T-helper 2 cell treated with Interferon-gamma antibody and Interleukin-4, amounts not matched to agents 100 ng/mL and 5 ng/mL, for 36 hours (primary cell): ENCODE measurements around the gene TCF7. TPM values are rescaled to one million over a fixed set of nuclear protein-coding genes. Genes with fewer than 3 reads are reported as not detected.

Experiments used
- intact Hi-C: fragments of 100-400 bp; cut with micrococcal nuclease; formaldehyde crosslinking; loops from one replicate; pipeline ENCODE4 v1.15.1; 2023
- total RNA-seq: library from RNA; stranded (reverse); gene quantifications from 2 replicates; pipeline ENCODE4 v1.2.3, GENCODE V29; 2022

TCF7 gene
- 30.8 and 31.8 TPM in 2 replicates for total RNA-seq

DNA sequence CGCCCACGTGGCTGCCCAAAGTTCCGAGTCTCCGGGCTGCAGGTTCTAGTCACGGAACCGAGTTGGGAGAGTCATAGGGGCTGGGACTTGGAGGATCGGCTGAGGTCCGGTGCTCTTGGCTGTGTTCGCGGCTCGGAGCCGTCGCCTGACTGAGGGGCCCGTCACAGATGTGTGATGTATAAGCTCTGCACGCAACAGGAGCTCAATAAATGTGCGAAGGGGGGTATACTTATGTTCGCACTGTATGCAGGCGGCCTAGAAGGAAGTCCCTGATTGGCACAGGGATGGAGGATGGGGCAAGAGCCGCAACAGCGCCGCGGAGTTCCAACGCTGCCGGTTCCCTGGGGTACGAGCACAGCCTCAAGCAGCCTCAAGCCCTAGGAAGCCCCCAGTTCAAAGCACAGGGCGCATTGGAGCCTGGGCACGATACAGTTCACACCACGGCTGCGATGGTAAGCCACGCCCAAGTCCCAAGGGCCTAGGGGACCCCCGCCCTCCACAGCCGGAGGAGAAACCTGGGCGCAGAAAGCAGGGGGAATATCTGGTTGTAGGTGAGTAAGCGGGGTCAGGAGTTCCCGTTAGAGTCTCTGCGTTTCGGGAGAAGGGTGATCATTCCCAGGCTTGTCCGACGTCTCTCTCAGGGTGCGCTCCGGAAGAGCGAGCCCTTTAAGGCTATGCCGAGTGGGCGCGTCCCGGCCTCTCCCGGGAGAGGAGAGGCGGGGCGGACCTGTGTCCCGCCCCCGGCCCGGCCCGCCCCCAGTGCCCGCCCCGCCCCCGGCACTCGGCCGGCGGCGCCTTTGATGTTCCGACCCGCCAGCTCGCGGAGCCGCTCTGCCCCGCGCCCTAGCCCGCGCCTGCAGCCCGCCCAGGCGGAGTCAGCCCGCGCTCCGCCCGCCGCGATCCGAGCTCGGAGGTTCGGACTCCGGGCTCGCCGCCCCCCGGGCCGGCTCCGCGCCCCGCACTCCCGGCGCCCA lies at the start of gene TCF7:
TCF7 (plus strand) TSS at position 780 of the 974 bp plus-strand sequence. CDS start 226 bp downstream, outside the sequence.
- intact Hi-C loops, result loop anchor here (1.0 to 2.0 kb wide), 2 partner anchors 13 to 18 kb away; no protein-coding TSS in a partner anchor

GRCh38 chr5:134069553-134069952 lies 44.9 kb upstream of the TCF7 start:
- intact Hi-C loops, result no loop called here

DNA sequence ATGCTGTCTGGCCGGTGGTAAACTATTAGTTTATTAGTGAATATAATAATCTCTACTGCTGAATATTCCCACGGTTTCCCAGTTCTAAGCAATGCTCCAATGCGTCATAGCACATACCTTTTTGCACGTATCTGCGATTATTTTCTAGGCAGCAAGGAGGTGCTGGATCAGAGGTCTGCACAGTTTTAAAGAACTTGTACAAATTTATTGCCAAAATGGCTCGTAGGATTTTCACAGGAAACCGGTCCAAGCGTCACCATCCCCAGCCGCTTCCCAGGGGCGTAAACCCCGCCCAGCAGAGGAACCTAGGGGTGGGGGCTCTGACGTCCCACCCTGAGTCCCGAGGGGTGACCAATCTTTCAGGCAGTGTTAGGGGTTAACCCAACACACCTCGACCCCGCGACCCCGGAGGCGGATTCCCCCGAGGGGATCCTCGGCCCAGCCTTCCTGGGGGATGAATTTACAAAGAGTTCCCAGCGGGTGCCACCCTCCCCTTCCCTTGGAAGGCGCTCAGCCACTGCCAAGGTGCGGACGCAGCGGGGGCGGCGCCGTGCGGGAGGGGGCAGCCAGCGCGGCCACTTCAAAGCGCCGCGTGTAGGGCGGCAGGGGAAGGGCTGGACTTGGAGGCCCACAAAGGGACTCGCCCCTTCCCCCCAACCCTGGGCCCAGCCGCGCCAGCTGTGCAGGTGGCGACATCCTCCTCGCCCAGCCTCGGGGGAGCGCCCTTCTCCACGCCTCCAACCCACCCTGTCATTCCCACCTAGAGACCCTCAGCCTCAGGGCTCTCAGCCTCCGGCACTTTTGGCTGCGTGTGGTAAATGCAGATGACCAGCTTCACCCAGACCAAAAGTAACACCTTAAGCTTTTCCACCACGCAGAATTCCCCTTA lies 43.5 kb upstream of the TCF7 start:
- intact Hi-C loops, result no loop called here

DNA sequence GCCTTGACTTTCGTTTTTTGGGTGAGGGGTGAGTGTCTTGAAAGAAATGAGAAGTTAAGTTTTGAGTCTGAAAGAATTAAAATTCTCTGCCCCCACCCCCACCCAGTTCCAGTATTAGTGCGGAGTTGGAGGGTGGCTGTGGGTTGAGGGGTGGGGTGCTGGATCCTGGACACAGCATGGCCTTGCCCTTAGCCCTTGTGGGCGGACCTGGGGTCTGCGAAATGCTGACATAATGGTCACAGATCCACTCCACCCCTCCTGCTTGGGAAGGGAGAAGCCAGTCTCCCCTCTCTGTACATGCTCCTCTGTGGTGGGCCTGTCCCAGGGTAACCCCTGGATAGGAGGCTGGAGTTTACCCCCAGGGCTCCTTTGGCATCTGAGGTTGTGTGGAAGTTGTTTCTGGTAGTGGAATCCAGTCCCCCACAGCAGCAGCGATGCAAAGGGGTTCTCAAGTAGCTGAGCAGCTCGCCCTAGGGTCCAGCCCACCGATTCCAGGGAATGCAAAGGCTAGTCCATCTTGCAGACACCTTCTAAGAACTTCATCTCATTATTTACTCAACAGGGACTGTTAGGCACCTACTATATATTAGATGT lies 42.8 kb upstream of the TCF7 start:
- intact Hi-C loops, result no loop called here

GRCh38 chr5:134072471-134073210 lies 41.8 kb upstream of the TCF7 start:
- intact Hi-C loops, result no loop called here

DNA sequence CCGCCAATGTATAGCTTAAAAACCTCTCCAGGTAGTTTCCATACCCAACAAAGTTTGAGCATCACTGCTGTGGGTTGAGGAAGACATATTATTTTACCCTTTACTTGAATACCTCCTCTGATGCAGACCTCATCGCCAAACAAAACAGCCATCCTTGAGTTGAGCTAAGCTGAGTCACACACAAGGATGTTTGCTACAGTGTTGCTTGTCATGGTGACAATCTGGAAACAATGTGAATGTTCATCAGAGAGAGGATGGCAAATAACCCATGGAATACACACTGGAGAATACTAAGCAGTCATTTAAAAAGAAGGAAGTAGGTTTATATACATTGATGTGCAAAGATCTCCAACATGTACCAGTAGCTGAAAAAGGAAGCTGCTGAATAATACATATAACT lies 41.1 kb upstream of the TCF7 start:
- intact Hi-C loops, result no loop called here

DNA sequence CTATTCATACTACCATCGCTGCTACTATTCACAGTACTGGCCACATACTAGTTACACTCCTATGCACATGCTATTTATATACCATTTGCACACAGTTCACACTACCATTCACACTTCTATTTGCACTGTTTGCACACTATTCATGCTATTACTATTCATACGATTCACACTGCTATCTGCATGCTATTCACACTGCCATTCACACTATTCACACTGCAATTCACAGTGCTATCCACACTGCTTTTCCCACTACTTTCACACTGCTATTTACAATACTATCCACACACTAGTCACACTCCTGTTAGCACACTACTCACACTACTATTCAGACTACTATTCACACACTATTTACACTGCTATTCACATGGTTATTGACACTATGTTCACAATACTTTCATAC lies 39.4 kb upstream of the TCF7 start:
- intact Hi-C loops, result no loop called here

- intact Hi-C loops, result no loop called here
These were observed 36.4 kb upstream of the TCF7 start for GRCh38 chr5:134077926-134078580.

GRCh38 chr5:134079748-134080581 lies 34.5 kb upstream of the TCF7 start:
- intact Hi-C loops, result no loop called here

GRCh38 chr5:134082264-134082992 lies 32.1 kb upstream of the TCF7 start:
- intact Hi-C loops, result no loop called here

DNA sequence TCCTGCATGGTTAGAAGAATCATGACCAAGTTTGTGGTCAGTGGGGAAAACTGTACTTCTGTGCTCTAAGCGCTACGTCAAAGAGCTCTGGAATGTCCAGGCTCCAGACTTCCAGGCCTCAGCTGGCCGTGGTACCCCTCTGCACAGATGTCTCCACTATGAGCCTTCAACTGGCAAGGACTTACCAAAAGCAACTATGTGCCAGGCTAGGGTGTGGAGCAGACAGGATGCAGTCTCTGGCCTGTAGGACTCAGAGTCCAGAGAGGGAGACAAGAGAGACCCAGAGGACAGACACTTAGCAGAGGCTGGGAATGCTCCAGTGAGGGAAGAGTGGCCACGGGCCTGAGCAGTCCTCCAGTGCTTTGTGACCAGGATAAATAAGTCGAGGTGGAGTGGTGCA lies 31.0 kb upstream of the TCF7 start:
- intact Hi-C loops, result no loop called here

DNA sequence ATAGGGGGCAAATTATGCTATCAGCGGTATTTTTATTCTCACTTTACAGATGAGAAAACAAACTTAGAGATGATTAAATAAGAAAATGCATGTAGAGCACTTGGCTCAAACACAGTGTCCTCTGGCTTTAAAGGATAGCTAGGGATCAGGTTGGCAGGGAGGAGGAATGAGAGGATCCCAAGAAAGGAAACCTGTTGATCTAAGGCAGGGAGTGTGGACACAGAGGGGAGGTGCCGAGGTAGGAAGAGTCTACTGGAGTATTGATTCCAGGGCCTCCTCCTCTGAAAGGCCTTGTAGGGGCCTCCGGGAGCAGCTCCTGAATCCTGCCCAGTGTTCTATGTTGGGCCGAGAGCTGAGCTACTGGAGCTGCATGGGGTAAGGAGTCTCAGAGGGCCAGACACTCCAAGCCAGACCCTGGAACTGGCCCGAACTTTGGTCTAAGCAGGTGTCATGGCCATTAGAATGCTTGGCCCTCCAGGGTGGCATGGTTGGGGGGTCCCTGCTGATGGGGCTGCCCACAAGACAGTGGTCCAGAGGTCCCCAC lies 30.4 kb upstream of the TCF7 start:
- intact Hi-C loops, result no loop called here

DNA sequence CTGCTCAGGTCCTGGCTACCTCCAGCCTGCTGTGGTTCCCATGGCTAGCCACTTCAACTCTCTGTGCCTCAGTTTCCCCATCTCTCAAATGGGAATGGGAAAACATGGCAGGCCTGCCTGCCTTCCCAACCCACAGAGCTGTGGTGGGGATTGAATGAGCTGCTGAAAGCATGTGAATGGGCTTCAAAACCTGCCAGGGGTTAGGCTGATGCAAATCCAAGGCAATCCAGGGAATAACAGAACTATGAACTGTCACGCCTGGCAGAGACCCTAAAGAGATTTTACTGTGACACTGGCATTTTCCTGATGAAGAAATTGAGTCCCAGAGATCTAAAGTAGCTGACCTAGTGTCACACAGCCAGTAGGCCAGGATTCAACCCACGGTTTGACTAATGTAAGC lies 29.9 kb upstream of the TCF7 start:
- intact Hi-C loops, result no loop called here

DNA sequence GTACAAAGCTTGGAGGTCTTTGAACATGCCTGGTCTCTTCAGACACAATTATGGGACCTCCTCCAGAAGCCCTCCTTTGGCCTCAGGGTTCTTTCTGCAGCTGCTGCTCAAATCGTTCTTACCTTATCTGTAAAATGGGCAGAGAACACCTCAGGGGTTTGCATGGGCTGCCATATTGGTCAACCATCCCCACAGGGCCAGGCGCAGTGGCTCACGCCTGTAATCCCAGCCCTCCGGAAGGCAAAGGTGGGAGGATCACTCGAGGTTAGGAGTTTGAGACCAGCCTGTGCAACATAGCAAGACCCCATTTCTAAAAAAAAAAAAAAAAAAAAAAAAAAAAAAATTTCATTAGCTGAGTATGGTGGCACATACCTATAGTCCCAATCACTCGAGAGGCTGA lies 29.1 kb upstream of the TCF7 start:
- intact Hi-C loops, result loop anchor here (5.0 kb wide), 1 partner anchor 48 kb away; no protein-coding TSS in a partner anchor

DNA sequence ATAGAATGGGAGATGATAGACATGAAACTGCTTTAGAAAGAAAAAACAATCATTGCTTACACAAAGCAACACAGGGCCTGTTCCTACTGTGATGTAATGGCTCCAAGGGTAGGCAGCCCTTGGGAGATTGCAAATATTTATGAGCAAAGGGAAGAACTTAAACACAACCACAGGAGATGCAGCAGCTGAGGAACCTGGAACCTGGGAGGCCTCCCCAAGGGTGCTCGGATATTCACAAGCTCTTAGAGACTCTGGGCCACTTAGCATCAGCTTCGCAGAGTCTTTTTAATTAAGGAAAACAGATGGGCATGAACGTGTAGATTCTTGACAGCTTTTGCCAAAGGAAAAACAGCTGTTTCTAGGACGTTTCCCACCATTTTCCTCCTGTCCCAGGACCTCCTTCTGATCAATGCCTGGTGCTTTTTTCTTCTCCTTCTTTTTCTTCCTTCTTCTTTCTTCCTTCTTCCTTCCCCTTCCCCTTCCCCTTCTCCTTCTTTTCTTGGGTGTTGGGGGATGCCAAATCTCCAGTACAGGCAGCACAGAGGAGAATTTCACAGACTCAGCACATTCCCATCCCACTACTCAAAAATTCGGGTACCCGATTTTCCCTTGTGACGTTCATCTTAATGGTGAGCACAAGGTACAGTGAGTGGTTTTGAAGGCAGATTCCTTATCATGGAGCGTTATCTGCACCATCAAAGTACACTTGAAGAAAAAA lies 28.1 kb upstream of the TCF7 start:
- intact Hi-C loops, result loop anchor here (2.0 to 5.0 kb wide), 2 partner anchors 46 to 49 kb away; no protein-coding TSS in a partner anchor

DNA sequence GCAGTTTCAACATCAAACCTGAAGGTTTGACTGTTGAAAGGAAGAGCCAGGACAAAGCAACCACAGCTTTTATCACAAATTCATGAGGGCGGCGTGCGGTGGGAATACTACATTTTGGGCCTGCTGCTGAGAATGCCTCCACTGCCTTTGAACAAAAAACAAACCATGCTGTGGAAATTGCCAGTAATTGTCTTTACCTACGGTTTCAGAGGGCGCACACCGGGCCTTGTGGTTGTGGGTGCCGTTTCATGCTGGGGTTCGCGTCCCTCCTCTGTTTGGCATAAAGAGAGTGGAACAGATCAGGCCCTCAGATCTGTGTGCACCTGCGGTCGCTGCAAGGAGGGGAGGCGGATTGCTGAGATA lies 27.6 kb upstream of the TCF7 start:
- intact Hi-C loops, result loop anchor here (1.0 to 5.0 kb wide), 3 partner anchors 13 to 50 kb away; no protein-coding TSS in a partner anchor

DNA sequence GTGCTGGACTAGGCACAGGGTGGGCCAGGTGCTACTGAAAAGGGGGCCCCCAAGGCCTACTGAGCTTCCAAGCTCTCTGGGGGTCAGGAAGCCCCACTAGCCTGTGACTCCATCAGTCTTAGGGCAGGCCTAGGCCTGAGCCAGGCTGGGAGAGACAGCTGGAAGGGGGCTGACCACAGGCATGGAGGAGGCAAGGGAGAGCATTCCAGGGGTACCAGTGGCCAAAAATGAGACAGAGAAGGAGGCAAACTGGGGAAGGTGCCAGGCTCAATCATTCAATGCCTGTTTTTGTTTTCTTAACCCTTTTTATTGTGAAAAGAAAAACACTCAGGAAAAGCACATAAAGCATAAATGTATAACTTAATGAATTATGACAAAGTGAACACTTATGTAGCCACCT lies 26.2 kb upstream of the TCF7 start:
- intact Hi-C loops, result loop anchor here (5.0 kb wide), 1 partner anchor 51 kb away; no protein-coding TSS in a partner anchor
